Measurements from ENCODE around the gene B4GALNT2. TPM values are rescaled to one million over a fixed set of nuclear protein-coding genes. Genes with fewer than 3 reads are reported as not detected.
"Not testable (repeated sequence)": the region's sequence is repeated elsewhere in the genome, so short reads cannot be mapped to it uniquely, and the experiment has no call there.

The B4GALNT2 gene
- total RNA-seq, 1 donor from 2014 or later = not detected

GRCh38 chr17:49117587-49118230 is 14.9 kb upstream of the B4GALNT2 start:
- no peak for DNase-seq
- intact Hi-C loops (cut with DNase I) = no loop called here
- ATAC-seq (ENCODE audit: poor library complexity) = no peak

DNA sequence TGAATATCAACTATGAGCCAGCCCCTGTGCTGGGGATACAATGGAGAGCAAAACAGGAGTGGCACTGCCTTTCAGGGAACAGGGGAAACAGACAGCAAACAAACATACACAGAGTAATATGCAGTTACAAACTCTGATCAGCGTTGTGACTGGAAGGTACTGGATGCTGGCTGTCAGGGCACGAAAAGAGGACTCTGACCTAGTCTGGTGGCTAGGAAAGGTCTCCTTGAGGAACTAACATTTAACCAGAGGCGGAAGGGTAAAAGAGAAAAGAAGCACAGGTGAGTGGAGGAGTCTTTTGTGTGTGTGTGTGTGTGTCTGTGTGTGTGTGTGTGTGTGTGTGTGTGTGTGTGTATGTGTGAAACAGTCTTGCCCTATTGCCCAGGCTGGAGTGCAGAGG is 12.4 kb upstream of the B4GALNT2 start:
- ATAC-seq (ENCODE audit: poor library complexity) (no peak), DNase-seq (no peak)
- intact Hi-C loops (cut with DNase I) = no loop called here

DNA sequence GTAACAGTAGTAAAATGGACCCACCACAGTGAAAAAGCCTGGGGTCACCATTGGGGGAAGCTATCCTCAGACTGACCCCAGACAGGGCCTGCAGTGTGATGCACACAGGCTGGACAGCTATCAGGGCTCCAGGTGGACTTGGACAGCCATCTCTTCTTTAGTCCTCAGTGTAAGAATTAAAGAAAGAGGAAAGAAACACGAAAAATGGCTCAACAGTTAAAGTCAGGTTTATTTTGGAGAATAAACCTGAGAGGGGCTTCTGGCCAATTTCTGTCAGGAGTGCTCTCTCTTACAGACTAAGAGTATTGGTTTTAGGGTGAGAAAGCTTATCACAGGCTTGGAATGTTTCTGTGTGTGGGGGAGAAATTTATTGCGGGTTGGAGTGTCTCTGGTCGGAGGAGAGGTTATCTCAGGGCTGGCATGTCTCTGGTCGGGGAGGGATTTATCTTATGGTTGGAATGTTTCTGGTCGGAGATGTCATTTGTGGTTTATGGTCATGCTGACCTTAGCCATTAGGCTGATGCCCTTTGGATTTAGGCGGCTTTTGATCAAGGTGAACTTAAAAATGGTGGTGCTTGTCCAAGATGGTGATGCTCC is 10.8 kb upstream of the B4GALNT2 start:
- no peak for ATAC-seq (ENCODE audit: poor library complexity)
- intact Hi-C loops (cut with DNase I) = no loop called here
- DNase-seq = no peak

DNA sequence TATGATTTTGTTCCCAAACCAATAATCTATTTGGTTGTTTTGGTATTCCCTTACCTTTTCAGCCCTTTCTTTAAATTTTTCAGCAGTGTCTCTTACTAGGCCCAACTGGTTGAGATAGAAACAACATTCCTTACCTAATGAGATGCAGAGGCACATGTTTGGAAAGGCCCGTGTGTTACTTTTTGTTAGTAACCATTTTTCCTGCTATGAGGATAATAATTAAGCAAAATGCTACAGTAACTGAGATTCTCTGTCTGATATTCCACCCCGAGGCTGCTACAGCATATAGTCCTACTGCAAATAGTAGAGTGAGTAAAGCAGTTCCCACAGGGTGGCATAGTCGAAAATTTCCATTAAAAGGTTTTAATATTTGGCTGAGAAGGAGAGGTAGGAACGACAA is 10.0 kb upstream of the B4GALNT2 start:
- intact Hi-C loops (cut with DNase I) = no loop called here
- DNase-seq (no peak), ATAC-seq (ENCODE audit: poor library complexity) (no peak)

DNA sequence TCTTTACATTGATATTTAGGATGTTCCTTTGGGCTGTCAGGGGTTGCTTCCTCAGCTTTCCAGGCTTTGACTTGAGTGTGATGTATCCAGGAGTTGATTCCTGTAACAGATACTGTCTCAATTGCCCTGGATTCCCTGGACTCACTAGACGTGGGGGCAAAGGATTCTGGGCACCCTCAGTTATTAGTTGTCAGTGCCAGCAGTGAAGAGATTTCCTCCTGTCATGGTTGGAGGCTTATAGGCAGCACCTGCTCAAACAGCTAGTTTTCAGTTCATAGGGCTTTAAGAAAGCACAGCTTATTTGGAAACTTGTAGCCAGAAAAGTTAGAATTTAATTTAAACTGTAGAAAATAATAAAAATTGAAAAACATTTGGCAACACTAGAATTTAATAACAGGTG is 9.5 kb upstream of the B4GALNT2 start:
- intact Hi-C loops (cut with DNase I) = no loop called here
- ATAC-seq (ENCODE audit: poor library complexity) = no peak
- no peak for DNase-seq

GRCh38 chr17:49125449-49125848 is 7.1 kb upstream of the B4GALNT2 start:
- DNase-seq (no peak), ATAC-seq (ENCODE audit: poor library complexity) (no peak)
- intact Hi-C loops (cut with DNase I) = no loop called here

- DNase-seq; intact Hi-C loops (cut with DNase I); ATAC-seq (ENCODE audit: poor library complexity): not testable (repeated sequence)
Observed at GRCh38 chr17:49126183-49126859, 6.2 kb upstream of the B4GALNT2 start.

- ATAC-seq (ENCODE audit: poor library complexity); DNase-seq; intact Hi-C loops (cut with DNase I): not testable (repeated sequence)
Observed at GRCh38 chr17:49129359-49129950, 3.1 kb upstream of the B4GALNT2 start.

- no peak for DNase-seq
- no peak for ATAC-seq (ENCODE audit: poor library complexity)
- intact Hi-C loops (cut with DNase I) = no loop called here
Observed at GRCh38 chr17:49130891-49131290, 1.7 kb upstream of the B4GALNT2 start.

GRCh38 chr17:49132317-49132698 is 261 bp upstream of the B4GALNT2 start:
- DNase-seq = no peak
- intact Hi-C loops (cut with DNase I) = no loop called here
- no peak for ATAC-seq (ENCODE audit: poor library complexity)

DNA sequence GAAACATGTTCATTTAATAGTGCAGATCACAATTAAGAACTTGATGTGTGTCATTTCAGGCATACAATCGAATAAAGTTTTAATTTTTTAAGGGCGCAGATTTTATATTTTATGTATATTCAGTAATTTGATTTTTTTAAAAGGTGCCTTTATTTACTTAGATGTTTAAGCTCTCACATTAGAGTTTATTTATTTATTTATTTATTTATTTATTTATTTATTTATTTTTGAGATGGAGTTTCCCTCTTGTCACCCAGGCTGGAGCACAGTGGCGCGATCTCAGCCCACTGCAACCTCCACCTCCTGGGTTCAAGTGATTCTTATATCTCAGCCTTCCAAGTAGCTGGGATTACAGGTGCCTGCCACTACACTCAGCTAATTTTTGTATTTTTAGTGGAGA is 3.8 kb downstream of the B4GALNT2 start:
- DNase-seq (no peak), ATAC-seq (ENCODE audit: poor library complexity) (no peak)
- intact Hi-C loops (cut with DNase I) = no loop called here

DNA sequence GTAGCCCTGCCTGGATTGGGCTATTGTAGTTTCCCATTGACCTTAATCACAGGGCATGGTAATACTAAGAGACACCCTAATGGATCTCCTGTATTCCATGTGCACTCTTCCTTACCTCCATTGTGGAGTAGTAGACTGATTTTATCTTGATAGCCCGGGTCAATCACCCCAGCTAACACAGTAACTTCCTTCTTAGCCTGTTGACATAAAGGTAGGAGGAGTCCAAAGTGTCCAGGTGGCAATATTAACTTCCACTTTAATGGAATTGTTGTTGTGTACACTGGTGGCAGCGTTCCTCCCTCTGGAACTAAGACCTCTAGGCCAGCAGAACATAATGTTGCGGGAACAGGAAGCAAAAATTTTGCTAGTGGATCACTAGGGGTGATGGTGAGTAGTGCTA is 13.1 kb downstream of the B4GALNT2 start:
- intact Hi-C loops (cut with DNase I); ATAC-seq (ENCODE audit: poor library complexity); DNase-seq: not testable (repeated sequence)

DNA sequence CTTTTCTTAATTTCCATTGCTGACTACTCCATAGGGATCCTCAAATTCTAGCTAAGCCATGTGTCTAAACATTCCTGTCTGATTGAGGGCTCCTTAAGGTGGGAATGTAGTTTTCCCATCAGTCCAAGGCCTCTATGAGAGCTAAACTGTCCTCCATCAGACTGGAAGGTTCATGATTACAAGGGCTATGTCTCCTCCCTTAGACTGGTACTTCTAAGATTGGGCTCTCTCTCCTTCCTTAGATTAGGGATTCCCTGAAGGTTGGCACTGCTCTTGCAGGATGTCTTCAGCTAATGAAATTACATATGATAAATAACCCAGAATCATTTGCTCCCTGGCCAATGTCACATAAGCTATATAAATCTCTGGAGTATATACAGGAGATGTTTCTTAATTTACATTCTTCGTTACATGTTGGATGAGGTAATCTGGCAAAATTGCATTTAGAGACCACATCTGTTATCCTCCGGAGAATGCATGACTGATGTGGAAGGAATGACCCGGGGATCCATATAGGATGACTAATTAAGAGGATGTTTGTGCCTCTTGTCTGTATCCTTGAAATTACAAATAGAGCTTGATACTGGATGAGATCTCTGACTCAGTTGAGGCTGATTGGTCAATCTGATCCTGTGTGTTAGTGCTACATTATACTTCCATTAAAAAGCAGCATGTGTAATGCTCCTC is 14.2 kb downstream of the B4GALNT2 start:
- no peak for DNase-seq

DNA sequence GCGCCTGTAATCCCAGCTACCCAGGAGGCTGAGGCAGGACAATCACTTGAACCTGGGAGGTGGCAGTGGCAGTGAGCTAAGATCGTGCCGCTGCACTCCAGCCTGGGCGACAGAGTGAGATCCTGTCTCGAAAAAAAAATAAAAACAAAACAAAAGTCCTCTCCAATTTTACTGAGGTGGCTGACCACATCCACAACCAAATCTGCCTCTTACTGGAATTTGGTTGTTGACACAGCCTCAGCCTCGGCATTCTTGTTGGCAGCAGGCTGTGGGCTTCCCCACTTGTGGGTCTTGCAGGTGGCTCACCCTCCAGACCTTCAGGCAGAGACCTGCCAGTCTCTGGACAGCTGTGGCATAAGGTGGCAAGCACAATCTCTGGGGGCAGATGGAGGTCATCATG is 15.6 kb downstream of the B4GALNT2 start:
- intact Hi-C loops (cut with DNase I) = no loop called here
- DNase-seq = no peak
- no peak for ATAC-seq (ENCODE audit: poor library complexity)

More for the DNA sequence above, 14.2 kb downstream of the B4GALNT2 start:
- intact Hi-C loops (cut with DNase I) = no loop called here
- no peak for ATAC-seq (ENCODE audit: poor library complexity)

GRCh38 chr17:49151996-49152395 is 19.4 kb downstream of the B4GALNT2 start:
- DNase-seq = no peak
- no peak for ATAC-seq (ENCODE audit: poor library complexity)
- intact Hi-C loops (cut with DNase I) = no loop called here

- intact Hi-C loops (cut with DNase I) = no loop called here
- ATAC-seq (ENCODE audit: poor library complexity) = no peak
- no peak for DNase-seq
Observed at GRCh38 chr17:49156256-49156655, 23.7 kb downstream of the B4GALNT2 start.

GRCh38 chr17:49157784-49158183 is 25.2 kb downstream of the B4GALNT2 start:
- ATAC-seq (ENCODE audit: poor library complexity) = no peak
- intact Hi-C loops (cut with DNase I) = no loop called here
- no peak for DNase-seq

GRCh38 chr17:49162866-49163265 is 30.3 kb downstream of the B4GALNT2 start:
- DNase-seq (no peak), ATAC-seq (ENCODE audit: poor library complexity) (no peak)

GRCh38 chr17:49165143-49165542 is 32.6 kb downstream of the B4GALNT2 start:
- intact Hi-C loops (cut with DNase I) = no loop called here
- ATAC-seq (ENCODE audit: poor library complexity) = no peak

More at GRCh38 chr17:49162866-49163265, 30.3 kb downstream of the B4GALNT2 start:
- intact Hi-C loops (cut with DNase I) = no loop called here

More at GRCh38 chr17:49165143-49165542, 32.6 kb downstream of the B4GALNT2 start:
- no peak for DNase-seq
